Loucy (cell line): ENCODE results near the gene ARFRP1.

Source experiments
- H2AFZ ChIP-seq: fragments of 200-600 bp; sonication (generic); 2 replicates; pipeline ENCODE4 v1.6.0; 2016; ENCODE audit warnings: antibody characterized with exemption, mild to moderate bottlenecking, low read length, moderate library complexity
- H3F3A ChIP-seq: fragments of 200-600 bp; 2 replicates; pipeline ENCODE4 v1.6.0; 2016; ENCODE audit warnings: antibody characterized with exemption, low read depth, mild to moderate bottlenecking
- H3K27me3 ChIP-seq: fragments of 200-600 bp; sonication (generic); 2 replicates; pipeline ENCODE4 v1.6.1; 2014; ENCODE audit warnings: low read length, mild to moderate bottlenecking; ENCODE audit not compliant: insufficient read depth, poor library complexity, severe bottlenecking
- H3K36me3 ChIP-seq: fragments of 200-600 bp; sonication (generic); 2 replicates; pipeline ENCODE4 v1.6.1; 2016; ENCODE audit warnings: low read length; ENCODE audit not compliant: insufficient read depth
- H3K4me1 ChIP-seq: fragments of 200-600 bp; sonication (generic); 2 replicates; pipeline ENCODE4 v1.5.1; 2014; ENCODE audit warnings: low read length, mild to moderate bottlenecking; ENCODE audit not compliant: insufficient read depth, poor library complexity, severe bottlenecking
- H3K4me2 ChIP-seq: fragments of 200-600 bp; sonication (generic); 2 replicates; pipeline ENCODE4 v1.6.0; 2014; ENCODE audit warnings: antibody characterized with exemption, low read length, low read depth, mild to moderate bottlenecking; ENCODE audit not compliant: poor library complexity, severe bottlenecking
- H3K4me3 ChIP-seq: fragments of 200-600 bp; sonication (generic); 2 replicates; pipeline ENCODE4 v1.5.1; 2014; ENCODE audit warnings: low read length, mild to moderate bottlenecking, mixed read lengths; ENCODE audit not compliant: poor library complexity, severe bottlenecking
- H3K79me2 ChIP-seq: fragments of 200-600 bp; sonication (generic); 2 replicates; pipeline ENCODE4 v1.6.1; 2014; ENCODE audit warnings: low read length; ENCODE audit not compliant: insufficient read depth
- H3K9ac ChIP-seq: fragments of 200-600 bp; sonication (generic); 2 replicates; pipeline ENCODE4 v1.6.0; 2014; ENCODE audit warnings: mild to moderate bottlenecking, low read depth, low read length, moderate library complexity; ENCODE audit not compliant: poor library complexity, severe bottlenecking
- H3K9me2 ChIP-seq: fragments of 200-600 bp; sonication (generic); replicated peaks from 2 replicates; pipeline ENCODE4 v1.6.1; 2016; ENCODE audit warnings: low read depth, low read length, mixed read lengths
- H3K9me3 ChIP-seq: fragments of 200-600 bp; sonication (generic); 2 replicates; pipeline ENCODE4 v1.6.1; 2014; ENCODE audit warnings: mild to moderate bottlenecking, antibody characterized with exemption, low read length, low read depth; ENCODE audit not compliant: insufficient read depth
- H4K20me1 ChIP-seq: fragments of 200-600 bp; sonication (generic); 2 replicates; pipeline ENCODE4 v1.6.0; 2014; ENCODE audit warnings: antibody characterized with exemption, low read length, mild to moderate bottlenecking; ENCODE audit not compliant: insufficient read depth, poor library complexity, severe bottlenecking
- CTCF ChIP-seq: fragments of 200-600 bp; sonication (generic); conservative IDR thresholded peaks from 2 replicates; pipeline ENCODE4 v1.5.1; 2014; ENCODE audit warnings: mild to moderate bottlenecking, antibody characterized with exemption, low read length
- EZH2phosphoT487 ChIP-seq: fragments of 200-600 bp; IDR thresholded peaks from 2 replicates; pipeline ENCODE4 v1.6.1; 2018; ENCODE audit warnings: antibody characterized with exemption, mild to moderate bottlenecking, moderate library complexity, borderline replicate concordance

ARFRP1 gene

GRCh38 chr20:63740627-63741353 lies 33.0 kb upstream of the ARFRP1 start:
- H3F3A ChIP-seq: 0 out of 2 replicates have a peak, but pooled peaks cover 7% of the 10 kb centered on the region
- no peak for TF ChIP-seq EZH2phosphoT487
- no peak for TF ChIP-seq CTCF
- peak overlapping the region; percentile 30; the same call in 1 of the 2 replicates for H2AFZ ChIP-seq

GRCh38 chr20:63740070-63740626 lies 32.4 kb upstream of the ARFRP1 start:
- Histone ChIP-seq H3K4me2 (peak overlapping the region; percentile 73), H3K9ac (peak overlapping the region; percentile 92), H3K36me3 (peaks cover 17% of the 10 kb centered on the region; the same call in 1 of the 2 replicates), H3K9me3 (no peaks in the 10 kb centered on the region), H3K27me3 (no peaks in the 10 kb centered on the region), H3F3A (0 out of 2 replicates have a peak, but pooled peaks cover 7% of the 10 kb centered on the region), H3K4me1 (peaks cover 38% of the 10 kb centered on the region), H3K4me3 (peak overlapping the region; percentile 88), H2AFZ (peak overlapping the region; percentile 30; the same call in 1 of the 2 replicates), H3K9me2 (no peaks in the 10 kb centered on the region), H3K79me2 (peaks cover 38% of the 10 kb centered on the region), H4K20me1 (peaks cover 32% of the 10 kb centered on the region)
- TF ChIP-seq CTCF (no peak), EZH2phosphoT487 (no peak)

More at GRCh38 chr20:63740627-63741353, 33.0 kb upstream of the ARFRP1 start:
- Histone ChIP-seq H3K9me3 (no peaks in the 10 kb centered on the region), H3K4me1 (peaks cover 33% of the 10 kb centered on the region), H3K9me2 (no peaks in the 10 kb centered on the region), H3K27me3 (no peaks in the 10 kb centered on the region), H3K79me2 (peaks cover 38% of the 10 kb centered on the region), H3K4me3 (peak overlapping the region; percentile 88), H3K36me3 (peaks cover 13% of the 10 kb centered on the region; the same call in 1 of the 2 replicates), H3K4me2 (peak overlapping the region; percentile 73), H4K20me1 (peaks cover 32% of the 10 kb centered on the region), H3K9ac (peak overlapping the region; percentile 92)

- Histone ChIP-seq H2AFZ (peak within 1 kb of the TSS; percentile 30; the same call in 1 of the 2 replicates), H3K4me3 (peak within 1 kb of the TSS; percentile 88), H4K20me1 (peaks cover 32% of the 10 kb centered on the region), H3K4me2 (peak within 1 kb of the TSS; percentile 95), H3K9me3 (no peaks in the 10 kb centered on the region), H3K9me2 (no peaks in the 10 kb centered on the region), H3K9ac (peak within 1 kb of the TSS; percentile 98), H3K79me2 (peaks cover 38% of the 10 kb centered on the region), H3K36me3 (peaks cover 25% of the 10 kb centered on the region; the same call in 1 of the 2 replicates), H3K4me1 (peaks cover 38% of the 10 kb centered on the region), H3K27me3 (no peaks in the 10 kb centered on the region), H3F3A (0 out of 2 replicates have a peak, but pooled peaks cover 7% of the 10 kb centered on the region)
- TF ChIP-seq EZH2phosphoT487 (no peak), CTCF (no peak)
These were observed 31.6 kb upstream of the ARFRP1 start, which contains the start of gene SLC2A4RG for GRCh38 chr20:63739130-63740069. Gene SLC2A4RG, plus strand, starts transcription at chr20:63739776. Its CDS starts 137 bp downstream, at chr20:63739913.
